AG09319 (cell line): Measurements from ENCODE around the gene FAM193A.
"Not testable (repeated sequence)": the region's sequence is repeated elsewhere in the genome, so short reads cannot be mapped to it uniquely, and the experiment has no call there.

ENCODE experiments used
- DNase-seq: peaks from one replicate; pipeline ENCODE4 v3.0.0-alpha.2; 2010; ENCODE audit warnings: low read depth; ENCODE audit errors: extremely low read depth
- TF ChIP-seq, protein P1 (sequence below): IDR thresholded peaks from 2 replicates; pipeline ENCODE4 v1.5.1; 2011; ENCODE audit warnings: low read depth, mild to moderate bottlenecking, inconsistent platforms, low read length, moderate library complexity

FAM193A gene

DNA sequence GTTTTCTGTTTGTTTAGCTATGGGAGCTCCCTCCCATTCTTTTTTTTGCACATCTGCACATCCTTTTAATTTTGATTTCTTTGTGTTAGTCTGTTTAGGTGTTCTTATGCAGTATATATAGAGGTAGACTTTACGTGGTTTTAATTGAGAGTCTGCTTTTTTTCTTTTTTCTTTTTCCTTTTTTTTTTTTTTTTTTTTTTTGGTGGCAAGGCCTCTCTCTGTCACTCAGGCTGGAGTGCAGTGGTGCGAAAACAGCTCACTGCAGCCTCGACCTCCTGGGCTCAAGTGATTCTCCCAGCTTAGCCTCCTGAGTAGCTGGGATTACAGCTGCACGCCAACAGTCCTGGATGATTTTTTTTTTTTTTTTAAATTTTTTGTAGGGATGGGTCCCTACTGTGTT is 68.2 kb downstream of the FAM193A start:
- TF ChIP-seq, protein P1, sequence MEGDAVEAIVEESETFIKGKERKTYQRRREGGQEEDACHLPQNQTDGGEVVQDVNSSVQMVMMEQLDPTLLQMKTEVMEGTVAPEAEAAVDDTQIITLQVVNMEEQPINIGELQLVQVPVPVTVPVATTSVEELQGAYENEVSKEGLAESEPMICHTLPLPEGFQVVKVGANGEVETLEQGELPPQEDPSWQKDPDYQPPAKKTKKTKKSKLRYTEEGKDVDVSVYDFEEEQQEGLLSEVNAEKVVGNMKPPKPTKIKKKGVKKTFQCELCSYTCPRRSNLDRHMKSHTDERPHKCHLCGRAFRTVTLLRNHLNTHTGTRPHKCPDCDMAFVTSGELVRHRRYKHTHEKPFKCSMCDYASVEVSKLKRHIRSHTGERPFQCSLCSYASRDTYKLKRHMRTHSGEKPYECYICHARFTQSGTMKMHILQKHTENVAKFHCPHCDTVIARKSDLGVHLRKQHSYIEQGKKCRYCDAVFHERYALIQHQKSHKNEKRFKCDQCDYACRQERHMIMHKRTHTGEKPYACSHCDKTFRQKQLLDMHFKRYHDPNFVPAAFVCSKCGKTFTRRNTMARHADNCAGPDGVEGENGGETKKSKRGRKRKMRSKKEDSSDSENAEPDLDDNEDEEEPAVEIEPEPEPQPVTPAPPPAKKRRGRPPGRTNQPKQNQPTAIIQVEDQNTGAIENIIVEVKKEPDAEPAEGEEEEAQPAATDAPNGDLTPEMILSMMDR: no peak
- DNase-seq: no peak

DNA sequence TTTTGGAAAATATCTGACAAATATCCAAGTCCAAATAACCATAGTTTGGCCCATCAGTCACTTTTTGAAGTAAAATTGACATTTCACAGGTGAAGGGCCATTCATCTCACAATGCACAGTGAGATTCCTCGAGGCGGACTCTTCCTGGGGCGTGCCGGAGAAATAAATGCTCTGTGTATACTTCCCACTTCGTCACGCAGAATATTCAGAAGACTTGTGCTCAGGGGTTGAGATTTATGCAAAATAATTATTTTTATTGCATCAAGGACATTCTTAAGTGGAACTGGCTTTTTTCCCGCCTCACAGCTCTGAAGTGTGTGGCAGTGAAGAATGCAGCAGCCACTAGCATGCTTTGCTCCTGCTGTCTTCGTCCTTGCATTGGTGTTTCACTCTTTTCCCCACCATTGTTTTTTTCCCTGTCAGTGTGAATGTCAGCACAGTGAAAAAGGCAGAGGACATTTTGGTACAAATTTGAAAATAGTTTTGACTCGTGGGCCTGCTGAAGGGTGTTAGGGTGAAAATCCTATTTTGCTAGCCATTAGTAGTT is 70.6 kb downstream of the FAM193A start:
- DNase-seq: no peak
- TF ChIP-seq, protein P1: no peak

DNA sequence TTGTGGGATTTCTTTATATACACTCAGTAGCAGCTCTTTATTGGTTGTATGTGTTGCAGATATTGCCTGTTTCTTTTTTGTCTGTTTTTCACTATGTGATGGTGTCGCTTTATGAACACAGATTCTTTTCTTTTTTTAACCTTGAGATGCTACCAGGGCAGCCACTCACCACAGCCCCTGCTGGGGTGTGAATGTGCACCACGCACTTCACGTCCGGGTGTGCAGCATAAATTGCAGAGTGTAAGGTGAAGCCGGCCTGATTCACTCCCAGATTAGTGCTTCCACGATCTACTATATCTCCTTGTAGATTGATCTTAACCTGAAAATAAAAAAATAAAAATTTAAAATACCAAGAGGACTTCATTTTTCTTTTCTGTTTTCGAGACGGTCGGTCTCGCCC is 71.4 kb downstream of the FAM193A start:
- TF ChIP-seq, protein P1: no peak
- no peak for DNase-seq

DNA sequence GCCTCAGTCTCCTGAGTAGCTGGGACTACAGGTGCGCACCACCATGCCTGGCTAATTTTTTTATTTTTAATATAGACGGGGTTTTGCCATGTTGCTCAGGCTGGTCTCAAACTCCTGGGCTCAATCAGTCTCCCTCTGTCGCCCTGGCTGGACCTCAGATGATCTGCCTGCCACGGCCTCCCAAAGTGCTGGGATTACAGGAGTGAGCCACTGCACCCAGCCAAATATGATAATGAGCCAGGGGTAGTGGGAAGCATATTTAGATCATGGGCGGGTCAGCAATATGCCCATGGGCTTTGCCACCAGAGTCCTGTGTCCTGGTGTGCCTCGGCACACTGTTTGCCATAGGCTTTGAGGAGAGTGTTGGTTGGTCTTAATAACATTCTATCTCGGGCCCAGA is 71.8 kb downstream of the FAM193A start:
- no peak for DNase-seq
- TF ChIP-seq, protein P1: no peak

DNA sequence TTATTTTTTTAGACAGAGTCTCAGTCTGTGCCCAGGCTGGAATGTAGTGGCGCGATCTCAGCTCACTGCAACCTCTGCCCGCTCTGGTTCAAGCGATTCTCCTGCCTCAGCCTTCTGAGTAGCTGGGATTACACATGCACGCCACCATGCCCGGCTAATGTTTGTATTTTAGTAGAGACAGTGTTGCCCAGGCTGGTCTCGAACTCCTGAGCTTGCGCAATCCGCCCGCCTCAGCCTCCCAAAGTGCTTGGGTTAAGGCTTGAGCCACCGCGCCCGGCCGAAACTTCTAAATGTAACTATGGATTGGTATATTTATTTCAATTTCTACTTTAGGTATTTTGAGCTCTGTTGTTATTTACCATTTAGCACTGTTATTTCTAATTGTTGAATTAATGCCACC is 79.4 kb downstream of the FAM193A start:
- TF ChIP-seq, protein P1: no peak
- DNase-seq: no peak

DNA sequence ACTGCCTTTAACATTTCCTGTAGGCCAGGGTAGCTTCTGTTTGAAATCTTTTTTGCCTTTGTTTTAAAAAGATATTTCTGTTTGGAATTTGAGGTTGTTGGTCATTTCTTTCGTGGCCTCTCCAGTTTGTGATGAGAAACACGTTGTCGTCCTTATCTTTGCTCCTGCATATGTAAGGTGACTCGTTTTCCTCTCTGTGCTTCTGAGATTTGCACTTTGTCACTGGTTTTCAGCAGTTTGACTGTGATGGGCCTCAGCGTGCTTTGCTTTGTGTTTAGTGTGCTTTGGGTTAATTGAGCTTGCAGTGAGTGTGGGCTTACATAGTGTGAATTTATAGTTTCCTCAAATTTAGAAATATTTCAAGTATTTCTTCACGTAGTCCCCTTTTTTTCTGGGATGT is 81.5 kb downstream of the FAM193A start:
- no peak for DNase-seq
- TF ChIP-seq, protein P1: no peak

DNA sequence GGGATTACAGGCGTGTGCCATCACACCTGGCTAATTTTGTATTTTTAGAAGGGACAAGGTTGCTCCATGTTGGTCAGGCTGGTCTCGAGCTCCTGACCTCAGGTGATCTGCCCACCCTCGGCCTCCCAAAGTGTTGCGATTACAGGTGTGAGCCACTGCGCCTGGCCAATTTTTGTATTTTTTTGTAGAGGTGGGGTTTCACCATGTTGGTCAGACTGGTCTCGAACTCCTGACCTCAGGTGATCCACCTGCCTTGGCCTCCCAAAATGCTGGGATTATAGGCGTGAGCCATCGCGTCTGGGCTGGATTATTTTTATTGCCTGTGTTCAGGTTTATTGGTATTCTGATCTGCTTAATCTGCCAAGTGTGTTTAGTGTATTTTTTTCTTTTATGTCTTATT is 82.3 kb downstream of the FAM193A start:
- DNase-seq: not testable (repeated sequence)

DNA sequence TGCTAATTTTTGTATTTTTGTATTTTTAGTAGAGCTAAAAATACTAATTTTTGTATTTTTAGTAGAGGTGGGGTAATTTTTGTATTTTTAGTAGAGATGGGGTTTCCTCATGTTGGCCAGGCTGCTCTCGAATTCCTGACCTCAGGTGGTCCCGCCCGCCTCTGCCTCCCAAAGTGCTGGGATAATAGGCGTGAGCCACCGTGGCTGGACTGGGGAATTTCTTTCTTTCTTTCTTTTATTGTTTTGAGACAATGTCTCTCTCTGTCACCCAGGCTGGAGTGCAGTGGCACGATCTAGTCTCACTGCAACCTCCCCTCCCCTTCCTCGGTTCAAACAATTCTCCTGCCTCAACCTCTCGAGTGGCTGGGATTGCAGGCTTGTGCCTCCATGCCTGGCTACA is 83.0 kb downstream of the FAM193A start:
- TF ChIP-seq, protein P1: no peak
- DNase-seq: no peak
